ENCODE measurements around the gene SLC9A9.
A peak's percentile ranks its signal among the peaks of the same experiment; 100 is the strongest.

SLC9A9 gene

DNA sequence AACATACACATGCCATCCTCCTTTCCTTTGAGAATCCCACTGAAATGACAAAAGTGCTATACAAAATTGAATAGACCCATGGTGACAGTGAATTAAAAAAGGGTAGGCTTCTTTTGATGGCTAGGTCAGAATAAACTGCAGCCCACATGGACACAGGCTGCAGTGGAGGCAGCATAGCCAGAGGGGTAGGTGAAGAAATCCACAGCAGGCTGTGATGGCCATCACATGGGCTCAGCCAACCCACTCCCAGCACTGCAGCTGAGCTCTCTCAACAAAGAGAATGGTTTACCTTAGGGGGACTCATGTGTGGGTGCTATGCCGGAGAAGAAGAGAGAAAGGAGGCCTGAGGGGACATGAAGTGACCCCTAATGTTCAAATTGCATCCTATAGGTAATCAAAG, 397.6 kb downstream of the SLC9A9 start:
- no peak overlapping the region for H3K4me3 ChIP-seq (ENCODE audit: control insufficient read depth, low read depth, low read length)
- no peak for DNase-seq (ENCODE audit: low read depth)
- TF ChIP-seq, protein P1, sequence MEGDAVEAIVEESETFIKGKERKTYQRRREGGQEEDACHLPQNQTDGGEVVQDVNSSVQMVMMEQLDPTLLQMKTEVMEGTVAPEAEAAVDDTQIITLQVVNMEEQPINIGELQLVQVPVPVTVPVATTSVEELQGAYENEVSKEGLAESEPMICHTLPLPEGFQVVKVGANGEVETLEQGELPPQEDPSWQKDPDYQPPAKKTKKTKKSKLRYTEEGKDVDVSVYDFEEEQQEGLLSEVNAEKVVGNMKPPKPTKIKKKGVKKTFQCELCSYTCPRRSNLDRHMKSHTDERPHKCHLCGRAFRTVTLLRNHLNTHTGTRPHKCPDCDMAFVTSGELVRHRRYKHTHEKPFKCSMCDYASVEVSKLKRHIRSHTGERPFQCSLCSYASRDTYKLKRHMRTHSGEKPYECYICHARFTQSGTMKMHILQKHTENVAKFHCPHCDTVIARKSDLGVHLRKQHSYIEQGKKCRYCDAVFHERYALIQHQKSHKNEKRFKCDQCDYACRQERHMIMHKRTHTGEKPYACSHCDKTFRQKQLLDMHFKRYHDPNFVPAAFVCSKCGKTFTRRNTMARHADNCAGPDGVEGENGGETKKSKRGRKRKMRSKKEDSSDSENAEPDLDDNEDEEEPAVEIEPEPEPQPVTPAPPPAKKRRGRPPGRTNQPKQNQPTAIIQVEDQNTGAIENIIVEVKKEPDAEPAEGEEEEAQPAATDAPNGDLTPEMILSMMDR (conservative IDR thresholded peaks at IDR 0.05; ENCODE audit: control insufficient read depth, insufficient read depth, low read depth, low read length), result no peak

DNA sequence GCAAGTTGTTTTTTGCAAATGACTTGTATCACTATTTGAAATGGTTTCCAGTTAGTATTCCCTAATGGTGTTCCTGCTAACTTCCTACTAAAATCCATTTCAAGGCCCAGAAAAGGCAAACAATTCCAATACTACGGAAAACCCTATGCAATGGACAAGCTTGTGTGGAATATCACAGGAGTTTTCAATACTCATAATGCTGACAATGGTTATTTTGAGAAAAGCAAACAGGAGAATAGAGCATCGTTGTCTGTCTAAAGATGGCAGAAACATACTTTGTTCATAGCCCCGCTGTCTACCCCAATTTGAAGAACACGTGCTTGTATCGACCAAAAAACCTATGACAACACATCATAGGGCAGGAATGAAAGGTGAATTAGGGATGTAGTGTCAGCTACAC, 400.8 kb downstream of the SLC9A9 start:
- H3K4me3 ChIP-seq (ENCODE audit: control insufficient read depth, low read depth, low read length), result no peak overlapping the region
- TF ChIP-seq, protein P1 (conservative IDR thresholded peaks at IDR 0.05; ENCODE audit: control insufficient read depth, insufficient read depth, low read depth, low read length), result no peak
- DNase-seq (ENCODE audit: low read depth), result no peak

DNA sequence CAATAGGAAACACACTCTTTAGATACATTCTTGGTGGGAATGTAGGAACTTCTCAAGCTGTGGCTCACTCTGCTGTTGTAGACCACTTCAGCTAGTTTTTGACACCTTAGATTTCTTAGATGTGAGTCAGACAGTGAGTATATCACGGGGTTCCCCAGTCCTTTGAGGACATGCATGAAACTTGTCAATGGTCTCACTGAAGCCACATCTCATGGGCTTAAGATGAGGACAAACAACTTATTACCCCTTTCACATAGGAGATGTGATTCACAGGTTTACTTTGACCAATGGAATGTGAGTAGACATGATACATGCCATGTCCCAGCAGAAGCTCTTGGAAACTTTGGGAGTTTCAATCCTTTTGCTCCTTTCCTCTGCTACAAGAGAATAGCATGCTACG, 403.1 kb downstream of the SLC9A9 start:
- DNase-seq (ENCODE audit: low read depth), result peak; percentile 59
- TF ChIP-seq, protein P1 (conservative IDR thresholded peaks at IDR 0.05; ENCODE audit: control insufficient read depth, insufficient read depth, low read depth, low read length), result no peak
- H3K4me3 ChIP-seq (ENCODE audit: control insufficient read depth, low read depth, low read length), result no peak overlapping the region

DNA sequence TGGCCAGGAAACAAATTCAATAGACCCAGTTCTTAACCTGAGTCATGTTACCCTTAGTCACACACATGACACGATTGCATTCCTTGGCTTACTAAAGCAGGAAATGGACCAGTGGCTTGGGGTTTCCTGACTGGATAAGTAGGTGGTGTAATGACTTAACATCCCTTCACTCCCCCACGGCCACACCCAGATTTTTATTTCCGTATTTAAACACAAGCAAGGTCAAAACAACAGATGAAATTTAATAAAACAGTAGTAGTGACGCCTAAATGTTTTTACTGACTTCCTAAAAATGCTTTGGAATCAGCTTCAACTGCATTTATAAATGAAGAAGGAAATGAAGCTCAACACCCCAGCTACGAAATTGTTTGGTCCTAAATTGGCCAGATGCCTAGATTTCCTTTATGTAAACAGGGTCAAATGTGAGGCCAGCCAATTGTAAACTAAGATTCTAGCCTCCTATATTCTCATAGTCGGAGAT, 404.4 kb downstream of the SLC9A9 start:
- peak; percentile 100 for DNase-seq (ENCODE audit: low read depth)
- TF ChIP-seq, protein P1 (conservative IDR thresholded peaks at IDR 0.05; ENCODE audit: control insufficient read depth, insufficient read depth, low read depth, low read length), result no peak
- H3K4me3 ChIP-seq (ENCODE audit: control insufficient read depth, low read depth, low read length), result no peak overlapping the region

DNA sequence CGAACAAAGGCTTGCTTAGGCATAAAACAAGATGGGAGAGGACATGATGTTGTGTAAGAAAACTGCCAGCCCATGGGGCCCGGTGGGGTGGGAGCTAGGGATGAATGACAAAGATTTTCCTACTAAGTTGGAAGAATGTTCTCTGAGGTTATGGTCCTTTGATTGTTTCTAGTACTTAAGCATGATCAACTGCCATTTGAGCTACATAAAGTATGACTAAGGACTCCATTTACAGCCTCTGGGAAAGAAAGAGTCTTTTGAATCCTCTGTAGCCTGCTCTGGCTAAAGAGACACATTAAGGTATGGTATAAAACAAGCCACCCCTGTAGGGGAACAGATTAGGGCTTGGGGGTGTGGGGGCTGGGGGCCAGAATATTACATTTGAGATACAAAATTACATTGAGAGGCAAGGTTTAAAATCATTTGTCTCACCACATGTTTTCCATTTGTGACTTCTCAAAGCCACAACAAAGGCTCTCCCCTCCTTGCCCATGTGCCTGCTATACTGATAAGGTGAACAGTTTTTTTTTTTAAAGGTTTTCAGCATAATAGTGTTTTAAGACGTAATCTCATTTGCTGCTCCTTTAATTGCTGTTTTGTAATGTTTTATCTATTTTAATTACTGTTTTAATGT, 405.3 kb downstream of the SLC9A9 start:
- H3K4me3 ChIP-seq (ENCODE audit: control insufficient read depth, low read depth, low read length), result no peak overlapping the region
- TF ChIP-seq, protein P1 (conservative IDR thresholded peaks at IDR 0.05; ENCODE audit: control insufficient read depth, insufficient read depth, low read depth, low read length), result no peak
- DNase-seq (ENCODE audit: low read depth), result peak; percentile 41

DNA sequence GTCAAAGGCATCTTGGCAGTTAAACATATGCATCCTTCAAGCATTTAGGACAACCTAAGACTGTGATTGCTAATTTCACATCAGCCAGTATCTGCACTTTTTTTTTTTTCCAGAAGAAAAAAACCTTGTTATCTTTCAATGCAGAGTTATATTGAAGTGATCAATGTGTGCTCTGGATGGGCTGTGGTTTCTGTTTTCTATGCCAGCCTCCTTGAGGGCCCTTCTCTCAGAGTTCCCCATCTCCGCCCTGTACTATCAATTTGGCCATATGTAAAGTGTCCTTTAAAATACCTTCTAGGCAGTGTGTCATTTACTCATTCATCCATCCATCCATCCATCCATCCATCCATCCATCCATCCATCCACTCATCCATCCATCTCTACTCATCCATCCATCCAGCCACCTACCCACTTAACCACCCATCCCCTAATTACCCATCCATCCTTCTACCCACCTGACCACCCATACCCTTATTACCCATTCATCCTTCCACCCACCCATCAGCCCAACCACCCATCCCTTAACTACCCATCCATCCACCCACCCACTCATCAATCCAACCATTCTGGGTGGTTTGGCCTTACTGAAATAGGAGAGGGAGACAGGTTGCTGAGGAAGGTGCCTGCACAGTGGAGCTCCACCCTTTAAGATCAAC, 406.6 kb downstream of the SLC9A9 start:
- TF ChIP-seq, protein P1 (conservative IDR thresholded peaks at IDR 0.05; ENCODE audit: control insufficient read depth, insufficient read depth, low read depth, low read length), result no peak
- DNase-seq (ENCODE audit: low read depth), result no peak
- H3K4me3 ChIP-seq (ENCODE audit: control insufficient read depth, low read depth, low read length), result no peak overlapping the region
